Panc1 (cell line): ENCODE results near the gene APOBEC2. TPM values are rescaled to one million over a fixed set of nuclear protein-coding genes. Genes with fewer than 3 reads are reported as not detected.

ENCODE experiments used
- ATAC-seq: fragments of 200-7000 bp; cut with Tn5 transposase; 2 replicates; pipeline ENCODE4 v1.9.1; 2020; ENCODE audit warnings: mild to moderate bottlenecking, moderate library complexity
- BruUV-seq: library from RNA; stranded (reverse); fragments of 400-500 nt; replicated peaks from 2 replicates; lab custom pipeline; 2021; lab: Mats Ljungman, UMichigan
- CTCF ChIA-PET: fragments of 300-600 bp; sonication (Branson Sonifier 250); formaldehyde crosslinking; loops from one replicate; lab custom pipeline; 2022; ENCODE audit warnings: antibody characterized with exemption; lab: Charles Lee
- POLR2A ChIA-PET: fragments of 300-600 bp; sonication (Branson Sonifier 250); formaldehyde crosslinking; loops from one replicate; lab custom pipeline; 2022; ENCODE audit warnings: antibody characterized with exemption; lab: Charles Lee
- DNase-seq: peaks from one replicate; pipeline ENCODE4 v3.0.0-alpha.2; 2010; ENCODE audit warnings: low read depth, low spot score
- H3K27ac ChIP-seq: 2 replicates; pipeline ENCODE4 v1.5.1; 2011; ENCODE audit warnings: mild to moderate bottlenecking, low read length, inconsistent platforms
- H3K27me3 ChIP-seq: fragments of 200-500 bp; sonication (Bioruptor generic); 2 replicates; pipeline ENCODE4 v1.6.0; 2014; ENCODE audit warnings: low read length, inconsistent platforms; ENCODE audit not compliant: control insufficient read depth, insufficient read depth
- H3K36me3 ChIP-seq: fragments of 200-500 bp; sonication (Bioruptor generic); 2 replicates; pipeline ENCODE4 v1.5.1; 2014; ENCODE audit warnings: inconsistent platforms, mild to moderate bottlenecking, low read length, moderate library complexity; ENCODE audit not compliant: control insufficient read depth, insufficient read depth
- H3K4me1 ChIP-seq: 2 replicates; pipeline ENCODE4 v1.5.1; 2011; ENCODE audit warnings: inconsistent platforms, mild to moderate bottlenecking, low read length, moderate library complexity; ENCODE audit not compliant: control insufficient read depth, insufficient read depth
- H3K4me3 ChIP-seq, 2 experiments: 2 replicates each; pipeline ENCODE4 v1.5.1; 2011 to 2012; ENCODE audit warnings: low read depth in 2 of 2, low read length in 2 of 2, mild to moderate bottlenecking in 2 of 2, inconsistent platforms in 1 of 2, moderate library complexity in 1 of 2
- H3K9me3 ChIP-seq: fragments of 200-500 bp; sonication (Bioruptor generic); 2 replicates; pipeline ENCODE4 v1.5.1; 2014; ENCODE audit warnings: low read depth, mild to moderate bottlenecking, inconsistent platforms, low read length, moderate library complexity; ENCODE audit not compliant: control insufficient read depth, insufficient read depth
- POLR2AphosphoS5 ChIP-seq: IDR thresholded peaks from 2 replicates; pipeline ENCODE4 v1.6.1; 2012; ENCODE audit warnings: mild to moderate bottlenecking, low read depth, low read length, moderate library complexity
- SIN3A ChIP-seq: IDR thresholded peaks from 2 replicates; pipeline ENCODE4 v1.6.1; 2012; ENCODE audit warnings: low read depth, mild to moderate bottlenecking, low read length, moderate library complexity, borderline replicate concordance; ENCODE audit not compliant: insufficient read depth
- TCF7L2 ChIP-seq: IDR thresholded peaks from 2 replicates; pipeline ENCODE4 v1.6.1; 2011; ENCODE audit warnings: mild to moderate bottlenecking, low read depth, low read length, inconsistent platforms
- in situ Hi-C: cut with HindIII; loops from 2 replicates; pipeline ENCODE4 v1.10.0; 2016; ENCODE audit warnings: low sequenced_read_pairs, low pct_unique_long_range_greater_than_20kb
- intact Hi-C: fragments of 100-400 bp; cut with micrococcal nuclease; formaldehyde crosslinking; loops from one replicate; pipeline ENCODE4 v1.10.0; 2022; ENCODE audit not compliant: unreplicated experiment
- total RNA-seq: library from RNA; stranded (reverse); gene quantifications from one replicate; pipeline ENCODE4 v1.2.1, GENCODE V29; 2021; ENCODE audit not compliant: unreplicated experiment
- TF ChIP-seq, protein P1 (sequence below), 2 experiments: IDR thresholded peaks; 2 replicates each; pipeline ENCODE4 v1.6.1; 2011 to 2012; ENCODE audit warnings: low read depth in 2 of 2, control low read depth in 1 of 2, low read length in 1 of 2, mild to moderate bottlenecking in 1 of 2, moderate library complexity in 1 of 2; ENCODE audit not compliant: insufficient read depth in 1 of 2
- TF ChIP-seq, protein P2 (sequence below): fragments of 450-650 bp; IDR thresholded peaks from 2 replicates; pipeline ENCODE4 v1.5.1; 2017; ENCODE audit warnings: mild to moderate bottlenecking

APOBEC2 gene
- total RNA-seq, 1 experiment from 2014 or later = not detected

DNA sequence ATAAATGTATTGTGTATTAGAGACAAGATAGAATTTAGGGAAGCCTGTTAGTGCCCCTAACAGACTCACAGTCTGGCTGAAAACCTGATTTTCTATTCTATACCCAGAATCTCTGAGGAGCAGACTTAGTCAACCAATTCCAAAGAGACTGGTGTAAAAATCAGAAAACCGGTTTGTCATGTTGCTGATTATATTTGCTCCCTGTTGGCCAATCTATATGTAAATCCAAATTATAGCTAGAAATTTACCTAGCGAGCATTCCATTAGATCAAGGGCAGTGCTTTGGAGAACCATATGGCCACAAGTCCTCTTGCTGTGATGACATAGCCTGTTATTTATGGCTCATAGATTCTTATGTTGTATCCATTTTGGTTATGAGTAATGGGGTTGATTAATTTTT lies 24.5 kb downstream of the APOBEC2 start:
- no TSS peak for BruUV-seq
- in situ Hi-C loops = no loop called here
- POLR2A ChIA-PET = no interaction called here

DNA sequence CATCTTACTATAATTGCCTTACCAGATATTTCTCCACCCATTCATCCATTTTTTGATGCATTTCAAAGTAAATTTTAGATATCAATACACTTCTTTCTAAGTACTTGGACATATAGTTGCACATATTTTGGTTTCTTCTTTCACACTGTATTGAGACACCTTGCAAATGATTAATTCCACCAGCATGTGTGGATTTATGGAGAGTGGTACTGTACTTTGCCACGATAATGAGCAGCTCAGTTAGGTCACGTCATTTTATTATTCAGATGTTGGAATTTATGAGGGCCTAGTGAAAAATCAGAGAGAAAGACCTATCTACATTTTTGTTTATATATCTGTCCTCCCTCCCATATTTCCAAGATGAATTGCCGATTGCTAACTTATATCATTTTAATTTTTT lies 25.1 kb downstream of the APOBEC2 start:
- CTCF ChIA-PET = no interaction called here
- no peaks in the 10 kb centered on the region for H3K27me3 ChIP-seq
- in situ Hi-C loops = no loop called here
- peaks cover 19% of the 10 kb centered on the region for H3K36me3 ChIP-seq
- DNase-seq = no peak
- BruUV-seq = no TSS peak
- intact Hi-C loops = no loop called here
- H3K27ac ChIP-seq = no peak overlapping the region
- no peaks in the 10 kb centered on the region for H3K9me3 ChIP-seq
- POLR2A ChIA-PET = no interaction called here
- no peak for TF ChIP-seq TCF7L2
- TF ChIP-seq SIN3A = no peak
- TF ChIP-seq, protein P1, sequence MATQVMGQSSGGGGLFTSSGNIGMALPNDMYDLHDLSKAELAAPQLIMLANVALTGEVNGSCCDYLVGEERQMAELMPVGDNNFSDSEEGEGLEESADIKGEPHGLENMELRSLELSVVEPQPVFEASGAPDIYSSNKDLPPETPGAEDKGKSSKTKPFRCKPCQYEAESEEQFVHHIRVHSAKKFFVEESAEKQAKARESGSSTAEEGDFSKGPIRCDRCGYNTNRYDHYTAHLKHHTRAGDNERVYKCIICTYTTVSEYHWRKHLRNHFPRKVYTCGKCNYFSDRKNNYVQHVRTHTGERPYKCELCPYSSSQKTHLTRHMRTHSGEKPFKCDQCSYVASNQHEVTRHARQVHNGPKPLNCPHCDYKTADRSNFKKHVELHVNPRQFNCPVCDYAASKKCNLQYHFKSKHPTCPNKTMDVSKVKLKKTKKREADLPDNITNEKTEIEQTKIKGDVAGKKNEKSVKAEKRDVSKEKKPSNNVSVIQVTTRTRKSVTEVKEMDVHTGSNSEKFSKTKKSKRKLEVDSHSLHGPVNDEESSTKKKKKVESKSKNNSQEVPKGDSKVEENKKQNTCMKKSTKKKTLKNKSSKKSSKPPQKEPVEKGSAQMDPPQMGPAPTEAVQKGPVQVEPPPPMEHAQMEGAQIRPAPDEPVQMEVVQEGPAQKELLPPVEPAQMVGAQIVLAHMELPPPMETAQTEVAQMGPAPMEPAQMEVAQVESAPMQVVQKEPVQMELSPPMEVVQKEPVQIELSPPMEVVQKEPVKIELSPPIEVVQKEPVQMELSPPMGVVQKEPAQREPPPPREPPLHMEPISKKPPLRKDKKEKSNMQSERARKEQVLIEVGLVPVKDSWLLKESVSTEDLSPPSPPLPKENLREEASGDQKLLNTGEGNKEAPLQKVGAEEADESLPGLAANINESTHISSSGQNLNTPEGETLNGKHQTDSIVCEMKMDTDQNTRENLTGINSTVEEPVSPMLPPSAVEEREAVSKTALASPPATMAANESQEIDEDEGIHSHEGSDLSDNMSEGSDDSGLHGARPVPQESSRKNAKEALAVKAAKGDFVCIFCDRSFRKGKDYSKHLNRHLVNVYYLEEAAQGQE (IDR thresholded peaks at IDR 0.05; ENCODE audit: insufficient read depth in 1 of 2, low read depth in 2 of 2, low read length in 1 of 2) = no peak
- TF ChIP-seq, protein P2, sequence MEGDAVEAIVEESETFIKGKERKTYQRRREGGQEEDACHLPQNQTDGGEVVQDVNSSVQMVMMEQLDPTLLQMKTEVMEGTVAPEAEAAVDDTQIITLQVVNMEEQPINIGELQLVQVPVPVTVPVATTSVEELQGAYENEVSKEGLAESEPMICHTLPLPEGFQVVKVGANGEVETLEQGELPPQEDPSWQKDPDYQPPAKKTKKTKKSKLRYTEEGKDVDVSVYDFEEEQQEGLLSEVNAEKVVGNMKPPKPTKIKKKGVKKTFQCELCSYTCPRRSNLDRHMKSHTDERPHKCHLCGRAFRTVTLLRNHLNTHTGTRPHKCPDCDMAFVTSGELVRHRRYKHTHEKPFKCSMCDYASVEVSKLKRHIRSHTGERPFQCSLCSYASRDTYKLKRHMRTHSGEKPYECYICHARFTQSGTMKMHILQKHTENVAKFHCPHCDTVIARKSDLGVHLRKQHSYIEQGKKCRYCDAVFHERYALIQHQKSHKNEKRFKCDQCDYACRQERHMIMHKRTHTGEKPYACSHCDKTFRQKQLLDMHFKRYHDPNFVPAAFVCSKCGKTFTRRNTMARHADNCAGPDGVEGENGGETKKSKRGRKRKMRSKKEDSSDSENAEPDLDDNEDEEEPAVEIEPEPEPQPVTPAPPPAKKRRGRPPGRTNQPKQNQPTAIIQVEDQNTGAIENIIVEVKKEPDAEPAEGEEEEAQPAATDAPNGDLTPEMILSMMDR = no peak
- TF ChIP-seq POLR2AphosphoS5 = no peak
- H3K4me3 ChIP-seq = no peak overlapping the region
- H3K4me1 ChIP-seq = peaks cover 12% of the 10 kb centered on the region
- ATAC-seq = no peak

More for the DNA sequence above, 24.5 kb downstream of the APOBEC2 start:
- peaks cover 19% of the 10 kb centered on the region for H3K36me3 ChIP-seq
- CTCF ChIA-PET = no interaction called here
- no peaks in the 10 kb centered on the region for H3K27me3 ChIP-seq
- no peak overlapping the region for H3K27ac ChIP-seq
- H3K9me3 ChIP-seq = no peaks in the 10 kb centered on the region
- intact Hi-C loops = no loop called here
- no peak overlapping the region for H3K4me3 ChIP-seq
- TF ChIP-seq SIN3A = no peak
- TF ChIP-seq, protein P1 (IDR thresholded peaks at IDR 0.05; ENCODE audit: insufficient read depth in 1 of 2, low read depth in 2 of 2, low read length in 1 of 2) = no peak
- TF ChIP-seq, protein P2 = no peak
- TF ChIP-seq TCF7L2 = no peak
- TF ChIP-seq POLR2AphosphoS5 = no peak
- ATAC-seq = no peak
- H3K4me1 ChIP-seq = peaks cover 12% of the 10 kb centered on the region
- DNase-seq = no peak
